ENCODE measurements around the gene DISP3.

Gene DISP3

DNA sequence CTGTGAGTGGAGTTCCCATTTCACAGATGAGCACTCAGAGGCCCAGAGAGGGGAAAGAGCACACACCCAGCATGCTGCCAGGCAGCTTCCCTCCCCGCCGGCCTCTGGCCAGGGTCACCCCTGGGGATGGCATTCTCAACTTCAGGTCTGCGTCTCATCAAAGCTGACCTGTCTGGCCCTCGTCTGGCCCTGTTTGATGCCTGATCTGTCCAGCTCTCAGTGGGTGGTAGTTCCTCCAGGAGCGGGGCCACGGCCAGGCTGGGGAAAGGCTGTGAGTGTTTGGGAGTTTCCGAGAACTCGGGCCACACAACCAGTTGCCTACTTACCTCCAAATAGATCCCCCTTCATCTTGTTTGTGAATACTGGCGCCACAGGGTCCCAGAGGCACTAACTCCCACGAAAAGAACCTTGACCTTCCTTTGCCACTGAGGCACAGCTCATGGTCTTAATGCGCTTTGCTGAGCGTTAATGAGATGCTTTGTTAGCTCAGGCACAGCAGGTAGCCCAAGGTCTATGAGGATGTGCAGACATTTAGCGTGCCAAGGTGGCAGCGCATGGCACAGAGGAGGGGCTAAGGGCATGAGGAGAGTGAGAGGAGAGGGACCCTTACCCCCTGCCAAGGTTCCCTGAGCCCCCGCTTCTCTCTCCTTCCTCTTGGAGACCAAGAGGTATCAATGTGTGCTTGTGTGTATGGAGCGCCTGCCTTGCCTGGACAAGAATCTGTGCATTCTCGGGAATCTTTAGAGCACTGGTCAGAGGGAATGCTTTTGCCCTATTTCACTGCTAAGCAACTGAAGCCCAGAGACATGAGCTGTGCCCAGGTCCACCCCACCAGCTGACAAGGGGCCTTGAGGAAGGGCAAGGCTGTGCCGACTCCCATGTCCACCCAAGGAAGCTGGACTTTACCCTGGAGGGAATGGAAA, 61.2 kb downstream of the DISP3 start:
- H3K9me3 ChIP-seq (ENCODE audit: control insufficient read depth, insufficient read depth, low read length): no peaks in the 10 kb centered on the region
- no peaks in the 10 kb centered on the region for H3K27me3 ChIP-seq (ENCODE audit: control insufficient read depth, insufficient read depth, low read length)
- H3K36me3 ChIP-seq (ENCODE audit: control insufficient read depth, insufficient read depth, low read length): no peaks in the 10 kb centered on the region
- peaks cover 4% of the 10 kb centered on the region; the same call in 1 of the 2 replicates for H3K4me1 ChIP-seq (ENCODE audit: control insufficient read depth, insufficient read depth, low read length)
- no peak overlapping the region for H3K27ac ChIP-seq (ENCODE audit: low read depth, low read length)
- H3K4me3 ChIP-seq (ENCODE audit: low read depth, low read length): no peak overlapping the region
- no peak overlapping the region for H3K9ac ChIP-seq (ENCODE audit: low read depth, low read length)

- H3K36me3 ChIP-seq (ENCODE audit: control insufficient read depth, insufficient read depth, low read length): no peaks in the 10 kb centered on the region
- no peak overlapping the region for H3K9ac ChIP-seq (ENCODE audit: low read depth, low read length)
- H3K9me3 ChIP-seq (ENCODE audit: control insufficient read depth, insufficient read depth, low read length): no peaks in the 10 kb centered on the region
- no peaks in the 10 kb centered on the region for H3K27me3 ChIP-seq (ENCODE audit: control insufficient read depth, insufficient read depth, low read length)
- peaks cover 4% of the 10 kb centered on the region; the same call in 1 of the 2 replicates for H3K4me1 ChIP-seq (ENCODE audit: control insufficient read depth, insufficient read depth, low read length)
- no peak overlapping the region for H3K4me3 ChIP-seq (ENCODE audit: low read depth, low read length)
- H3K27ac ChIP-seq (ENCODE audit: low read depth, low read length): no peak overlapping the region
These were observed 61.8 kb downstream of the DISP3 start for GRCh38 chr1:11540773-11541160.

- Histone ChIP-seq H3K27me3 (ENCODE audit: control insufficient read depth, insufficient read depth, low read length) (no peaks in the 10 kb centered on the region), H3K4me1 (ENCODE audit: control insufficient read depth, insufficient read depth, low read length) (peaks cover 4% of the 10 kb centered on the region; the same call in 1 of the 2 replicates), H3K9ac (ENCODE audit: low read depth, low read length) (no peak overlapping the region), H3K27ac (ENCODE audit: low read depth, low read length) (no peak overlapping the region), H3K9me3 (ENCODE audit: control insufficient read depth, insufficient read depth, low read length) (no peaks in the 10 kb centered on the region), H3K36me3 (ENCODE audit: control insufficient read depth, insufficient read depth, low read length) (no peaks in the 10 kb centered on the region), H3K4me3 (ENCODE audit: low read depth, low read length) (no peak overlapping the region)
These were observed 62.3 kb downstream of the DISP3 start for GRCh38 chr1:11541236-11541635.

DNA sequence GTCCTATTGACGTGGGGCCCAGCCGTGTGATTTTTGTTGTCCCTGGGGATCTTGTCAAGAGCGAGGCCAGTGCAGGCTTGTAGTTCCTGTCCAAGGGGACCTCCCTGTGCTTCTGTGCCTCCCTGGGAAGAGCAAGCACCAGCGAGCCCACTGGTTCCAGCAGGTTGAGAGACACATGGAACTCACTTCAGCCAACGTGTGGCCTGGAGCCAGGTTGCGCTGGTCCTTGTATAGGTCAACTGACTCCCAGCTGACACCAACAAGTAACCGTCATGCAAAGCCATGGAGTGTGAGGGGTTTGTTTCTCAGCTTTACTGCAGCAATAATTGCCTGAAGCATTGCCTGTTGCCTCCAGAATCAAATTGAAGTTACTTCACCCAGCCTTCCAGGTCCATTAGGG, 63.0 kb downstream of the DISP3 start:
- Histone ChIP-seq H3K4me1 (ENCODE audit: control insufficient read depth, insufficient read depth, low read length) (peaks cover 4% of the 10 kb centered on the region; the same call in 1 of the 2 replicates), H3K9ac (ENCODE audit: low read depth, low read length) (no peak overlapping the region), H3K27me3 (ENCODE audit: control insufficient read depth, insufficient read depth, low read length) (no peaks in the 10 kb centered on the region), H3K4me3 (ENCODE audit: low read depth, low read length) (no peak overlapping the region), H3K27ac (ENCODE audit: low read depth, low read length) (no peak overlapping the region), H3K36me3 (ENCODE audit: control insufficient read depth, insufficient read depth, low read length) (no peaks in the 10 kb centered on the region), H3K9me3 (ENCODE audit: control insufficient read depth, insufficient read depth, low read length) (no peaks in the 10 kb centered on the region)

DNA sequence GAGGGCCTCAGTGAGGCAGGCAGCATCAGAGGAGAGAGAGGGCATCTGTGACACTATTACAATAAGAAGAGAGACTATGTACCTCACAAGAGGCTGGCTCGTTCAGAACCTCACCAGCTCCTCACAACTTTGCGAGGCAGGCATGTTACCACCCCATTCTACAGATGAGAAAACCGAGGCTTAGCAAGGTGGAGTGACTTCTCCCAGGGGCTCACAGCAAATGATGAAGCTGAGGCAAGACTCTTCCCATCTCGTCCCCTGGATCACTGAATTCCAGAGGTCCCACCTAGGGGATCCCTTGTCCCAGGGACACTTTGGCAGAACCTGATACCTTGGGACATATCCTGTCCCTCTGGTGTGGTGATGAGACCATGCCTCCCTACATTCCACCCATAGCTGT, 64.4 kb downstream of the DISP3 start:
- no peak overlapping the region for H3K4me3 ChIP-seq (ENCODE audit: low read depth, low read length)
- no peaks in the 10 kb centered on the region for H3K36me3 ChIP-seq (ENCODE audit: control insufficient read depth, insufficient read depth, low read length)
- H3K4me1 ChIP-seq (ENCODE audit: control insufficient read depth, insufficient read depth, low read length): peaks cover 4% of the 10 kb centered on the region; the same call in 1 of the 2 replicates
- H3K9ac ChIP-seq (ENCODE audit: low read depth, low read length): no peak overlapping the region
- H3K9me3 ChIP-seq (ENCODE audit: control insufficient read depth, insufficient read depth, low read length): no peaks in the 10 kb centered on the region
- no peaks in the 10 kb centered on the region for H3K27me3 ChIP-seq (ENCODE audit: control insufficient read depth, insufficient read depth, low read length)
- H3K27ac ChIP-seq (ENCODE audit: low read depth, low read length): no peak overlapping the region

- Histone ChIP-seq H3K4me1 (ENCODE audit: control insufficient read depth, insufficient read depth, low read length) (no peaks in the 10 kb centered on the region; the same call in 1 of the 2 replicates), H3K27me3 (ENCODE audit: control insufficient read depth, insufficient read depth, low read length) (no peaks in the 10 kb centered on the region), H3K27ac (ENCODE audit: low read depth, low read length) (no peak overlapping the region), H3K9ac (ENCODE audit: low read depth, low read length) (no peak overlapping the region), H3K9me3 (ENCODE audit: control insufficient read depth, insufficient read depth, low read length) (no peaks in the 10 kb centered on the region), H3K36me3 (ENCODE audit: control insufficient read depth, insufficient read depth, low read length) (no peaks in the 10 kb centered on the region), H3K4me3 (ENCODE audit: low read depth, low read length) (no peak overlapping the region)
These were observed 64.8 kb downstream of the DISP3 start for GRCh38 chr1:11543796-11544195.

- H3K9me3 ChIP-seq (ENCODE audit: control insufficient read depth, insufficient read depth, low read length): no peaks in the 10 kb centered on the region
- H3K4me3 ChIP-seq (ENCODE audit: low read depth, low read length): no peak overlapping the region
- no peak overlapping the region for H3K9ac ChIP-seq (ENCODE audit: low read depth, low read length)
- H3K36me3 ChIP-seq (ENCODE audit: control insufficient read depth, insufficient read depth, low read length): no peaks in the 10 kb centered on the region
- no peaks in the 10 kb centered on the region for H3K27me3 ChIP-seq (ENCODE audit: control insufficient read depth, insufficient read depth, low read length)
- no peaks in the 10 kb centered on the region for H3K4me1 ChIP-seq (ENCODE audit: control insufficient read depth, insufficient read depth, low read length)
- H3K27ac ChIP-seq (ENCODE audit: low read depth, low read length): no peak overlapping the region
These were observed 67.5 kb downstream of the DISP3 start for GRCh38 chr1:11546456-11546855.

- no peaks in the 10 kb centered on the region for H3K36me3 ChIP-seq (ENCODE audit: control insufficient read depth, insufficient read depth, low read length)
- H3K27me3 ChIP-seq (ENCODE audit: control insufficient read depth, insufficient read depth, low read length): no peaks in the 10 kb centered on the region
- no peaks in the 10 kb centered on the region; the same call in 1 of the 2 replicates for H3K4me1 ChIP-seq (ENCODE audit: control insufficient read depth, insufficient read depth, low read length)
These were observed 71.8 kb downstream of the DISP3 start for GRCh38 chr1:11550664-11551283.

GRCh38 chr1:11558276-11558675, 79.3 kb downstream of the DISP3 start:
- Histone ChIP-seq H3K27ac (ENCODE audit: low read depth, low read length) (no peak overlapping the region), H3K4me3 (ENCODE audit: low read depth, low read length) (no peak overlapping the region), H3K4me1 (ENCODE audit: control insufficient read depth, insufficient read depth, low read length) (peaks cover 18% of the 10 kb centered on the region), H3K9me3 (ENCODE audit: control insufficient read depth, insufficient read depth, low read length) (no peaks in the 10 kb centered on the region), H3K36me3 (ENCODE audit: control insufficient read depth, insufficient read depth, low read length) (no peaks in the 10 kb centered on the region), H3K9ac (ENCODE audit: low read depth, low read length) (no peak overlapping the region), H3K27me3 (ENCODE audit: control insufficient read depth, insufficient read depth, low read length) (no peaks in the 10 kb centered on the region)

More at GRCh38 chr1:11550664-11551283, 71.8 kb downstream of the DISP3 start:
- Histone ChIP-seq H3K9ac (ENCODE audit: low read depth, low read length) (no peak overlapping the region), H3K9me3 (ENCODE audit: control insufficient read depth, insufficient read depth, low read length) (no peaks in the 10 kb centered on the region), H3K27ac (ENCODE audit: low read depth, low read length) (no peak overlapping the region), H3K4me3 (ENCODE audit: low read depth, low read length) (no peak overlapping the region)

DNA sequence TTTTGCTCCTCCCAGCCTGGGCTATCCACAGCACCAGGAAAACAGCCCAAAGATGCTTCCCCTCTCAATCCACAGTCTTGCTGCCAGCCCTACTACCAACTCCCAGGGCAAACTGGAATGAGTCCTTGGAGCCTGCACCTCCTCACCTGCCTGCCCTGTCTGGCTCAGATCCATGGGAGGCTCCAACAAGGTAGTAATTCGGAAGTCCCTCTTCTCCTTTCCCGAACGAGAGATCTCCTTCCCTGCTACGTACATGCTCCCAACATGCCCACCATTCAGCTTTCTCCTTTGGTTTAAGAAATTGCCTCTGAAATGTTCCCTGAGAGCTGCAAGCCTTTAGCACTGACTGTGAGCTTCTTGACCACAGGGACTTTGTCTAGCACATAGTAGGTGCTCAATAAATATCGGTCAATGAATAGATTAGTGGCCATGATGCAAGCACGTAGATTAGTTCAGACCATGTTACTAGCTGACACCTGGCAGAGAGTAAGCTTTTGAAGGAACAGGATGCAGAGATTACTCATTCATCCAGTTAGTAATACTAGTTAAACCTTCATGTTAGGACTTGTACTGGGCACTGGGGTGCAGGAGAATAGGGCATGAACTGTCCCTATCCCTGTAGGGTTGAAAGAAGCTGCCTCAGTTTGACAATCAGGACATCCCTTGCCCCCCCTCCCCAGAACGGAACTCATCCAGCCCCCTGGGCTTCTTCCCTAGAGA, 80.1 kb downstream of the DISP3 start:
- H3K27me3 ChIP-seq (ENCODE audit: control insufficient read depth, insufficient read depth, low read length): no peaks in the 10 kb centered on the region
- H3K4me1 ChIP-seq (ENCODE audit: control insufficient read depth, insufficient read depth, low read length): peaks cover 18% of the 10 kb centered on the region
- H3K9ac ChIP-seq (ENCODE audit: low read depth, low read length): no peak overlapping the region
- H3K9me3 ChIP-seq (ENCODE audit: control insufficient read depth, insufficient read depth, low read length): no peaks in the 10 kb centered on the region
- H3K27ac ChIP-seq (ENCODE audit: low read depth, low read length): no peak overlapping the region
- H3K4me3 ChIP-seq (ENCODE audit: low read depth, low read length): no peak overlapping the region
- H3K36me3 ChIP-seq (ENCODE audit: control insufficient read depth, insufficient read depth, low read length): no peaks in the 10 kb centered on the region

All from HUES48 (cell line).